Measurements from ENCODE around the gene TRIM41. TPM values are rescaled to one million over a fixed set of nuclear protein-coding genes. Genes with fewer than 3 reads are reported as not detected.

The TRIM41 gene
- total RNA-seq, 1 donor from 2014 or later, result 28.8 TPM

DNA sequence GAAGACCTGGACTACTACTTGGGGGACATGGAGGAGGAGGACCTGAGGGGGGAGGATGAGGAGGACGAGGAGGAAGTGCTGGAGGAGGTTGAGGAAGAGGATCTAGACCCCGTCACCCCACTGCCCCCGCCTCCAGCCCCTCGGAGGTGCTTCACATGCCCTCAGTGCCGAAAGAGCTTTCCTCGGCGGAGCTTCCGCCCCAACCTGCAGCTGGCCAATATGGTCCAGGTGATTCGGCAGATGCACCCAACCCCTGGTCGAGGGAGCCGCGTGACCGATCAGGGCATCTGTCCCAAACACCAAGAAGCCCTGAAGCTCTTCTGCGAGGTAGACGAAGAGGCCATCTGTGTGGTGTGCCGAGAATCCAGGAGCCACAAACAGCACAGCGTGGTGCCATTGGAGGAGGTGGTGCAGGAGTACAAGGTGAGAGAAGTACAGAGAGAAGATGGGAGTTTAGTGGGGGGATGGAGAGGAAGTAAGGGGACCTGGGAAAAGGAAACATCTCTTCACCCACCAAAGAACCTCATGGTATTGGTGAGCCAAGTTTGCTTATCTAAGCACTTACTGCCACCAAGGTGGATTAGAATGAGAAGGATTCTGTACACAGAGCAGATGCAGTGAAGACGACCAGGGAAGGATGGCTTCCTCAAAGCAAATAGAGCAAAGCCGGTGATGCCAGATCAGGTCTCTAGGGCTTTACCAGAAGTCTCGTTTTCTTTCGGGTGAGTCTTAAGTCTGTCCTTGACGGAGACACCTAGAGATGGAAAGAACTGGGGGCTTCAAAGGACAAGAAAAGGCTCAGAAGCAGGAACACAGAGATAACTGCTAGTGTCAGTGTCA is 1.5 kb downstream of the TRIM41 start:
- Mint-ChIP-seq H3K4me1 (ENCODE audit: low read depth, unreplicated experiment) (peaks cover 5% of the 10 kb centered on the region), H3K36me3 (ENCODE audit: unreplicated experiment) (peaks cover 7% of the 10 kb centered on the region), H3K27ac (ENCODE audit: unreplicated experiment) (peak overlapping the region; percentile 99), H3K27me3 (ENCODE audit: unreplicated experiment) (peaks cover 35% of the 10 kb centered on the region), H3K9me3 (ENCODE audit: unreplicated experiment) (peaks cover 21% of the 10 kb centered on the region), H3K4me3 (ENCODE audit: unreplicated experiment) (peak overlapping the region; percentile 99)
- TF ChIP-seq, protein P1, sequence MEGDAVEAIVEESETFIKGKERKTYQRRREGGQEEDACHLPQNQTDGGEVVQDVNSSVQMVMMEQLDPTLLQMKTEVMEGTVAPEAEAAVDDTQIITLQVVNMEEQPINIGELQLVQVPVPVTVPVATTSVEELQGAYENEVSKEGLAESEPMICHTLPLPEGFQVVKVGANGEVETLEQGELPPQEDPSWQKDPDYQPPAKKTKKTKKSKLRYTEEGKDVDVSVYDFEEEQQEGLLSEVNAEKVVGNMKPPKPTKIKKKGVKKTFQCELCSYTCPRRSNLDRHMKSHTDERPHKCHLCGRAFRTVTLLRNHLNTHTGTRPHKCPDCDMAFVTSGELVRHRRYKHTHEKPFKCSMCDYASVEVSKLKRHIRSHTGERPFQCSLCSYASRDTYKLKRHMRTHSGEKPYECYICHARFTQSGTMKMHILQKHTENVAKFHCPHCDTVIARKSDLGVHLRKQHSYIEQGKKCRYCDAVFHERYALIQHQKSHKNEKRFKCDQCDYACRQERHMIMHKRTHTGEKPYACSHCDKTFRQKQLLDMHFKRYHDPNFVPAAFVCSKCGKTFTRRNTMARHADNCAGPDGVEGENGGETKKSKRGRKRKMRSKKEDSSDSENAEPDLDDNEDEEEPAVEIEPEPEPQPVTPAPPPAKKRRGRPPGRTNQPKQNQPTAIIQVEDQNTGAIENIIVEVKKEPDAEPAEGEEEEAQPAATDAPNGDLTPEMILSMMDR (IDR thresholded peaks at IDR 0.05; ENCODE audit: partially characterized antibody, unreplicated experiment), result no peak
- no peak for DNase-seq

DNA sequence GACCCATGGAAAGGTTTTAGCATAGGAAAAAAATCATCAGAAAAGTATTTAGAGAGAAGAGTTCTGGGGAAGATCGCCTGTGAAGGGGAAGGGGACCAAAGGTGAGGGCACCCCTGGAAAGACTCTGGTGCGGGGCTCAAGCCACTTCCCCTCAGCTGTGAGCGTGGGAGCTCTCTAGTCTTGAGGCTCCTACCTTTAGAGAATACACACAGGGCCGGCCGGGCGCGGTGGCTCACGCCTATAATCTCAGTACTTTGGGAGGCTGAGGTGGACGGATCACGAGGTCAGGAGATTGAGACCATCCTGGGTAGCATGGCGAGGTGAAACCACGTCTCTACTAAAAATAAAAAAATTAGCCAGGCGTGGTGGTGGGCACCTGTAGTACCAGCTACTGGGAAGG is 6.9 kb downstream of the TRIM41 start:
- H3K36me3 Mint-ChIP-seq (ENCODE audit: unreplicated experiment), result peaks cover 10% of the 10 kb centered on the region
- H3K4me1 Mint-ChIP-seq (ENCODE audit: low read depth, unreplicated experiment), result no peaks in the 10 kb centered on the region
- no peak overlapping the region for H3K27ac Mint-ChIP-seq (ENCODE audit: unreplicated experiment)
- no peak overlapping the region for H3K4me3 Mint-ChIP-seq (ENCODE audit: unreplicated experiment)
- H3K27me3 Mint-ChIP-seq (ENCODE audit: unreplicated experiment), result peaks cover 6% of the 10 kb centered on the region
- H3K9me3 Mint-ChIP-seq (ENCODE audit: unreplicated experiment), result peaks cover 9% of the 10 kb centered on the region
- DNase-seq, result no peak
- TF ChIP-seq, protein P1 (IDR thresholded peaks at IDR 0.05; ENCODE audit: partially characterized antibody, unreplicated experiment), result no peak

DNA sequence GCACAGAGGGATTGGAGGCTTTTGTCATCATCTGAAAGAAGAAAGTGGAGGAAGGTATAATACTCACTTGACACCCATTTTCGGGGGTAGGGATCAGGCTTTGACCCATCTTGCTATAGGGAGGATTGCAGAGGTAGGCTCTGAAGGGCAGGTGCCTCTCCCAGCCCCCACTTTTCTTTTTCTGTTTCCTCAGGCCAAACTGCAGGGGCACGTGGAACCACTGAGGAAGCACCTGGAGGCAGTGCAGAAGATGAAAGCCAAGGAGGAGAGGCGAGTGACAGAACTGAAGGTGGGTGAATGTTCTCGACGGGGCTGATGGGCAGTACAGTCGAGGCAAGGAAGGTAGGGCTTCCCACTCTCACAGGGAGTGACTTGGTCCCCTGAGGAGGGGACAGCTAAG is 7.5 kb downstream of the TRIM41 start:
- Mint-ChIP-seq H3K27me3 (ENCODE audit: unreplicated experiment) (peaks cover 6% of the 10 kb centered on the region), H3K27ac (ENCODE audit: unreplicated experiment) (no peak overlapping the region)

DNA sequence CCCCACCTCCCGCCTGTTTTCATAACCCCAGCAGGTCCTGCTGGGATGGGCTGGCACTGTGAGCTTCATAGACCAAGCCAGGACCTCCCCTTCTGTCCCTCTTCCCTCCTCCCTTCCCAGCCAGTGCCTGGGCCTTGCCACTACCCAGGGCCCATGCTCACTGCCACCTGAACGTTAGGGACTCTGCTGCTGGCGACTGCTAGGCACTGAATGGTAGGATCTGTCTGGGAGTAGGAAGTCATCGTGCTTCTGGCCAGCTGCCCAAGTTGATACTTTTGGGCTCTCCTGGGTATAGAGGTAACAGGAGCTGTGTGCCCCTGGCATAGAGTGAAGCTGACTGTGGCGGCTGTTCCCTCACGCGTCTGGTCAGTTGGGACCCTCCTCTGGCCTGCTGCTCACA is 8.4 kb downstream of the TRIM41 start:
- peaks cover 6% of the 10 kb centered on the region for H3K27me3 Mint-ChIP-seq (ENCODE audit: unreplicated experiment)
- H3K4me1 Mint-ChIP-seq (ENCODE audit: low read depth, unreplicated experiment), result no peaks in the 10 kb centered on the region
- H3K9me3 Mint-ChIP-seq (ENCODE audit: unreplicated experiment), result peaks cover 11% of the 10 kb centered on the region
- no peak for DNase-seq
- TF ChIP-seq, protein P1 (IDR thresholded peaks at IDR 0.05; ENCODE audit: partially characterized antibody, unreplicated experiment), result no peak
- H3K27ac Mint-ChIP-seq (ENCODE audit: unreplicated experiment), result no peak overlapping the region
- no peak overlapping the region for H3K4me3 Mint-ChIP-seq (ENCODE audit: unreplicated experiment)
- peaks cover 10% of the 10 kb centered on the region for H3K36me3 Mint-ChIP-seq (ENCODE audit: unreplicated experiment)

More for the DNA sequence above, 7.5 kb downstream of the TRIM41 start:
- Mint-ChIP-seq H3K36me3 (ENCODE audit: unreplicated experiment) (peaks cover 10% of the 10 kb centered on the region), H3K4me1 (ENCODE audit: low read depth, unreplicated experiment) (no peaks in the 10 kb centered on the region), H3K9me3 (ENCODE audit: unreplicated experiment) (peaks cover 11% of the 10 kb centered on the region), H3K4me3 (ENCODE audit: unreplicated experiment) (no peak overlapping the region)
- DNase-seq, result no peak
- TF ChIP-seq, protein P1 (IDR thresholded peaks at IDR 0.05; ENCODE audit: partially characterized antibody, unreplicated experiment), result no peak

DNA sequence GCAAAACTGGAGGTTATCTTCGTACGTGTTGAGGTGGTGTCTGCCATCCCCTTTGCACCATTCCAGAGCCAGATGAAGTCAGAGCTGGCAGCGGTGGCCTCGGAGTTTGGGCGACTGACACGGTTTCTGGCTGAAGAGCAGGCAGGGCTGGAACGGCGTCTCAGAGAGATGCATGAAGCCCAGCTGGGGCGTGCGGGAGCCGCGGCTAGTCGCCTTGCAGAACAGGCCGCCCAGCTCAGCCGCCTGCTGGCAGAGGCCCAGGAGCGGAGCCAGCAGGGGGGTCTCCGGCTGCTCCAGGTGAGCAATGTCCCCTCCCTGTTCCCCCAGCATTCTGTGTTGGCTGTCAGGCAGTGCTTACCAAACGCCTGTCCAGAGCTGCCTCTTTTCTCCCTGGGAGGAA is 9.5 kb downstream of the TRIM41 start:
- Mint-ChIP-seq H3K4me3 (ENCODE audit: unreplicated experiment) (no peak overlapping the region), H3K9me3 (ENCODE audit: unreplicated experiment) (peaks cover 11% of the 10 kb centered on the region), H3K36me3 (ENCODE audit: unreplicated experiment) (peaks cover 10% of the 10 kb centered on the region), H3K27me3 (ENCODE audit: unreplicated experiment) (peaks cover 6% of the 10 kb centered on the region), H3K4me1 (ENCODE audit: low read depth, unreplicated experiment) (no peaks in the 10 kb centered on the region), H3K27ac (ENCODE audit: unreplicated experiment) (peak overlapping the region; percentile 52)
- no peak for DNase-seq
- TF ChIP-seq, protein P1 (IDR thresholded peaks at IDR 0.05; ENCODE audit: partially characterized antibody, unreplicated experiment), result no peak
